NCI-H2171 (cell line): ENCODE data around the gene PNMA8B.
A peak's percentile ranks its signal among the peaks of the same experiment; 100 is the strongest.

Experiments used
- DNase-seq: peaks from one replicate; lab custom pipeline; 2025; lab: John Stamatoyannopoulos, UW

Gene PNMA8B

GRCh38 chr19:46487178-46487801 is 8.4 kb downstream of the PNMA8B start:
- DNase-seq: no peak

- no peak for DNase-seq
Observed at GRCh38 chr19:46486358-46486757, 9.3 kb downstream of the PNMA8B start.

- no peak for DNase-seq
Observed at GRCh38 chr19:46484656-46485055, 11.0 kb downstream of the PNMA8B start.

- no peak for DNase-seq
Observed at GRCh38 chr19:46482631-46483030, 13.0 kb downstream of the PNMA8B start.

- DNase-seq: no peak
Observed at GRCh38 chr19:46481947-46482346, 13.7 kb downstream of the PNMA8B start.

GRCh38 chr19:46481223-46481848 is 14.3 kb downstream of the PNMA8B start:
- no peak for DNase-seq

- peak; percentile 83 for DNase-seq
Observed at GRCh38 chr19:46480415-46480814, 15.3 kb downstream of the PNMA8B start.

GRCh38 chr19:46478356-46478986 is 17.2 kb downstream of the PNMA8B start:
- DNase-seq: peak; percentile 64

- DNase-seq: no peak
Observed at GRCh38 chr19:46475986-46476385, 19.7 kb downstream of the PNMA8B start.

GRCh38 chr19:46474211-46474610 is 21.5 kb downstream of the PNMA8B start:
- no peak for DNase-seq

GRCh38 chr19:46472592-46472991 is 23.1 kb downstream of the PNMA8B start:
- DNase-seq: no peak

GRCh38 chr19:46471811-46472543 is 23.7 kb downstream of the PNMA8B start:
- DNase-seq: no peak

- peak; percentile 88 for DNase-seq
Observed at GRCh38 chr19:46471116-46471733, 24.4 kb downstream of the PNMA8B start, which contains the start of gene PNMA8A. PNMA8A (minus strand) TSS chr19:46471563; CDS start chr19:46471035, 528 bp downstream.

GRCh38 chr19:46470376-46470775 is 25.3 kb downstream of the PNMA8B start:
- DNase-seq: no peak

- no peak for DNase-seq
Observed at GRCh38 chr19:46469541-46470185, 26.0 kb downstream of the PNMA8B start.

- DNase-seq: no peak
Observed at GRCh38 chr19:46466536-46467196, 29.0 kb downstream of the PNMA8B start.

GRCh38 chr19:46463516-46463915 is 32.2 kb downstream of the PNMA8B start:
- DNase-seq: peak; percentile 65

- DNase-seq: peak; percentile 86
Observed at GRCh38 chr19:46461537-46461936, 34.1 kb downstream of the PNMA8B start.

GRCh38 chr19:46460981-46461380 is 34.7 kb downstream of the PNMA8B start:
- no peak for DNase-seq

- DNase-seq: no peak
Observed at GRCh38 chr19:46460055-46460454, 35.6 kb downstream of the PNMA8B start.

GRCh38 chr19:46456930-46457329 is 38.7 kb downstream of the PNMA8B start:
- DNase-seq: no peak
